Sigmoid colon (tissue), 4 donors: ENCODE data around the gene EFNA2.

Experiments
- EP300 ChIP-seq, 4 donors: sonication (generic); formaldehyde crosslinking; IDR thresholded peaks; one replicate each; pipeline ENCODE4 v1.6.1; 2017; ENCODE audit warnings: antibody characterized with exemption in 4 of 4
- POLR2A ChIP-seq, 2 donors: fragments of 450-650 bp; IDR thresholded peaks; one replicate each; pipeline ENCODE4 v1.6.1; 2016; ENCODE audit warnings: antibody characterized with exemption in 2 of 2, mild to moderate bottlenecking in 2 of 2, moderate library complexity in 2 of 2
- TF ChIP-seq, protein P1 (sequence below), 4 experiments: fragments of 450-650 bp in 3 of 4; fragments of 200-600 bp in 1 of 4; IDR thresholded peaks; one replicate each; pipeline ENCODE4 v1.5.1; 2016 to 2019; ENCODE audit warnings: antibody characterized with exemption in 4 of 4, mild to moderate bottlenecking in 3 of 4, moderate library complexity in 2 of 4

DNA sequence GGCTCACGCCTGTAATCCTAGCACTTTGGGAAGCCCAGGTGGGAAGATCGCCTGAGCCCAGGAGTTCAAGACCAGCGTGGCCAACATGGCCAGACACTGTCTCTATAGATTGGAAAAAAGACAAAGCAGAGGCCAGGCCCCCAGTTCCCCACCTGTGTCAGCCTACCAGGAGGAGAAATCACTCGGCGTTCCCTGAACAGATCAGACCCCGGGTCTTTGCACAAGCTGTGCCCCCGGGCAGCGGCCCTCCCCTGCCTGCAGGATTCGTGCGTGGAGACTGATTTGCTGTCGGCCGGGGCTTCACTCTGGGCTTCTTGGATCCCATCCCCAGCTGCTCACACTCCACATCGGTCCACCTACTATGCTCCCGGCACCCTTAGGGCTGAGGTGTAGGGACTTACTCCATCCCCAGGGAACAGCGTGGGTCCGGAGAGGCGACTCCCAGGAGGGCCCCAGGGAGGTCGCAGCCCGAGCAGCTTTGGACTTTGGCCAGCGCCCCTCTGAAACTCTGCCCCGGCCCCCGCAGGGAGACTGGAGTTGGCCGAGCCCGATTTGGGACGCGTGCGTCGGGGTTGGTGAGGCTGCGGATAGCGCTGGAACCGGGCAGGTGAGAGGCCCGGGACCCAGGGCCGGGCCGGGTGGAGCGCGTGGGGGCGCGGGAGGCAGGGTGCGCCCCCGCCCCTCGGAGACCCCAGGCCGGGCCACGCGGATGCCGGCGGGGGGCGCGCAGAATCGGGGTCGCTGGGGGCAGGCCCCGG lies 515 bp upstream of the EFNA2 start:
- TF ChIP-seq, protein P1, sequence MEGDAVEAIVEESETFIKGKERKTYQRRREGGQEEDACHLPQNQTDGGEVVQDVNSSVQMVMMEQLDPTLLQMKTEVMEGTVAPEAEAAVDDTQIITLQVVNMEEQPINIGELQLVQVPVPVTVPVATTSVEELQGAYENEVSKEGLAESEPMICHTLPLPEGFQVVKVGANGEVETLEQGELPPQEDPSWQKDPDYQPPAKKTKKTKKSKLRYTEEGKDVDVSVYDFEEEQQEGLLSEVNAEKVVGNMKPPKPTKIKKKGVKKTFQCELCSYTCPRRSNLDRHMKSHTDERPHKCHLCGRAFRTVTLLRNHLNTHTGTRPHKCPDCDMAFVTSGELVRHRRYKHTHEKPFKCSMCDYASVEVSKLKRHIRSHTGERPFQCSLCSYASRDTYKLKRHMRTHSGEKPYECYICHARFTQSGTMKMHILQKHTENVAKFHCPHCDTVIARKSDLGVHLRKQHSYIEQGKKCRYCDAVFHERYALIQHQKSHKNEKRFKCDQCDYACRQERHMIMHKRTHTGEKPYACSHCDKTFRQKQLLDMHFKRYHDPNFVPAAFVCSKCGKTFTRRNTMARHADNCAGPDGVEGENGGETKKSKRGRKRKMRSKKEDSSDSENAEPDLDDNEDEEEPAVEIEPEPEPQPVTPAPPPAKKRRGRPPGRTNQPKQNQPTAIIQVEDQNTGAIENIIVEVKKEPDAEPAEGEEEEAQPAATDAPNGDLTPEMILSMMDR (IDR thresholded peaks at IDR 0.05): no peak
- no peak for TF ChIP-seq POLR2A (IDR thresholded peaks at IDR 0.05)
- TF ChIP-seq EP300 (IDR thresholded peaks at IDR 0.05): no peak
